Thoracic aorta (tissue), 2 donors: Measurements from ENCODE around the gene MSRB3. TPM values are rescaled to one million over a fixed set of nuclear protein-coding genes. Genes with fewer than 3 reads are reported as not detected.

ENCODE experiments used
- ATAC-seq: fragments of 150-250 bp; one replicate; pipeline ENCODE4 v1.8.0; 2017; ENCODE audit warnings: low read depth; ENCODE audit not compliant: insufficient number of reproducible peaks, low FRiP score
- DNase-seq: peaks from one replicate; pipeline ENCODE4 v3.0.0-alpha.2; 2020; ENCODE audit warnings: low spot score
- H3K27ac ChIP-seq, 2 donors: fragments of 200-600 bp; sonication (generic); 1 replicate in 1 of 2; 2 replicates in 1 of 2; pipeline ENCODE4 v1.5.1; 2016; ENCODE audit warnings: mild to moderate bottlenecking in 2 of 2, moderate library complexity in 2 of 2
- H3K27me3 ChIP-seq: fragments of 200-600 bp; sonication (generic); replicated peaks from 2 replicates; pipeline ENCODE4 v1.6.0; 2016; ENCODE audit warnings: mild to moderate bottlenecking; ENCODE audit not compliant: insufficient read depth
- H3K36me3 ChIP-seq: fragments of 200-600 bp; sonication (generic); one replicate; pipeline ENCODE4 v1.5.1; 2016
- H3K4me1 ChIP-seq, 2 donors: fragments of 200-600 bp; sonication (generic); 1 replicate in 1 of 2; 2 replicates in 1 of 2; pipeline versions ENCODE4 v1.5.1 to v1.6.0; 2016; ENCODE audit warnings: low read depth in 2 of 2, mild to moderate bottlenecking in 1 of 2; ENCODE audit not compliant: control insufficient read depth in 1 of 2
- H3K4me3 ChIP-seq: fragments of 200-600 bp; sonication (generic); 2 replicates; pipeline ENCODE4 v1.5.1; 2016; ENCODE audit warnings: mild to moderate bottlenecking
- H3K9me3 ChIP-seq: fragments of 200-600 bp; sonication (generic); 2 replicates; pipeline ENCODE4 v1.5.1; 2016
- total RNA-seq, 2 donors: library from RNA; depleted of rRNA; stranded (reverse); fragments of >200 nt; gene quantifications; one replicate each; pipeline versions ENCODE4 v1.1.0 to v1.2.3, GENCODE V29; 2016
- TF ChIP-seq, protein P1 (sequence below): fragments of 200-600 bp; sonication (generic); IDR thresholded peaks from one replicate; pipeline ENCODE4 v1.5.1; 2019; ENCODE audit warnings: antibody characterized with exemption

Gene MSRB3
- total RNA-seq, 2 donors from 2014 or later, result 221 to 232 TPM

GRCh38 chr12:65325183-65325582 is 46.7 kb downstream of the MSRB3 start:
- H3K27ac ChIP-seq, result no peak overlapping the region
- no peak for DNase-seq
- H3K9me3 ChIP-seq, result no peaks in the 10 kb centered on the region
- H3K36me3 ChIP-seq, result no peaks in the 10 kb centered on the region
- TF ChIP-seq, protein P1, sequence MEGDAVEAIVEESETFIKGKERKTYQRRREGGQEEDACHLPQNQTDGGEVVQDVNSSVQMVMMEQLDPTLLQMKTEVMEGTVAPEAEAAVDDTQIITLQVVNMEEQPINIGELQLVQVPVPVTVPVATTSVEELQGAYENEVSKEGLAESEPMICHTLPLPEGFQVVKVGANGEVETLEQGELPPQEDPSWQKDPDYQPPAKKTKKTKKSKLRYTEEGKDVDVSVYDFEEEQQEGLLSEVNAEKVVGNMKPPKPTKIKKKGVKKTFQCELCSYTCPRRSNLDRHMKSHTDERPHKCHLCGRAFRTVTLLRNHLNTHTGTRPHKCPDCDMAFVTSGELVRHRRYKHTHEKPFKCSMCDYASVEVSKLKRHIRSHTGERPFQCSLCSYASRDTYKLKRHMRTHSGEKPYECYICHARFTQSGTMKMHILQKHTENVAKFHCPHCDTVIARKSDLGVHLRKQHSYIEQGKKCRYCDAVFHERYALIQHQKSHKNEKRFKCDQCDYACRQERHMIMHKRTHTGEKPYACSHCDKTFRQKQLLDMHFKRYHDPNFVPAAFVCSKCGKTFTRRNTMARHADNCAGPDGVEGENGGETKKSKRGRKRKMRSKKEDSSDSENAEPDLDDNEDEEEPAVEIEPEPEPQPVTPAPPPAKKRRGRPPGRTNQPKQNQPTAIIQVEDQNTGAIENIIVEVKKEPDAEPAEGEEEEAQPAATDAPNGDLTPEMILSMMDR, result no peak
- H3K27me3 ChIP-seq, result no peaks in the 10 kb centered on the region
- peaks cover 15 to 41% of the 10 kb centered on the region in 2 donors for H3K4me1 ChIP-seq
- ATAC-seq, result no peak
- H3K4me3 ChIP-seq, result no peak overlapping the region

- H3K27ac ChIP-seq, result no peak overlapping the region
- peaks cover 6% of the 10 kb centered on the region for H3K36me3 ChIP-seq
- ATAC-seq, result no peak
Observed at GRCh38 chr12:65326616-65327015, 48.1 kb downstream of the MSRB3 start.

GRCh38 chr12:65327207-65328076 is 49.0 kb downstream of the MSRB3 start:
- Histone ChIP-seq H3K4me3 (peak overlapping the region; percentile 7), H3K27ac (peak overlapping the region; percentile 42 to 50)

More at GRCh38 chr12:65326616-65327015, 48.1 kb downstream of the MSRB3 start:
- Histone ChIP-seq H3K9me3 (no peaks in the 10 kb centered on the region), H3K27me3 (no peaks in the 10 kb centered on the region), H3K4me1 (peaks cover 15 to 39% of the 10 kb centered on the region in 2 donors), H3K4me3 (no peak overlapping the region)
- TF ChIP-seq, protein P1, result no peak
- no peak for DNase-seq

GRCh38 chr12:65329721-65330120 is 51.2 kb downstream of the MSRB3 start:
- H3K27me3 ChIP-seq, result no peaks in the 10 kb centered on the region
- H3K4me1 ChIP-seq, result peaks cover 12 to 42% of the 10 kb centered on the region in 2 donors
- DNase-seq (no peak), ATAC-seq (no peak)
- H3K9me3 ChIP-seq, result no peaks in the 10 kb centered on the region
- no peak overlapping the region for H3K27ac ChIP-seq
- H3K36me3 ChIP-seq, result peaks cover 24% of the 10 kb centered on the region
- TF ChIP-seq, protein P1, result no peak
- H3K4me3 ChIP-seq, result no peak overlapping the region

More at GRCh38 chr12:65327207-65328076, 49.0 kb downstream of the MSRB3 start:
- Histone ChIP-seq H3K36me3 (peaks cover 13% of the 10 kb centered on the region), H3K27me3 (no peaks in the 10 kb centered on the region), H3K9me3 (no peaks in the 10 kb centered on the region), H3K4me1 (peaks cover 15 to 39% of the 10 kb centered on the region in 2 donors)
- peak; percentile 45 for ATAC-seq
- TF ChIP-seq, protein P1, result no peak
- DNase-seq, result no peak

DNA sequence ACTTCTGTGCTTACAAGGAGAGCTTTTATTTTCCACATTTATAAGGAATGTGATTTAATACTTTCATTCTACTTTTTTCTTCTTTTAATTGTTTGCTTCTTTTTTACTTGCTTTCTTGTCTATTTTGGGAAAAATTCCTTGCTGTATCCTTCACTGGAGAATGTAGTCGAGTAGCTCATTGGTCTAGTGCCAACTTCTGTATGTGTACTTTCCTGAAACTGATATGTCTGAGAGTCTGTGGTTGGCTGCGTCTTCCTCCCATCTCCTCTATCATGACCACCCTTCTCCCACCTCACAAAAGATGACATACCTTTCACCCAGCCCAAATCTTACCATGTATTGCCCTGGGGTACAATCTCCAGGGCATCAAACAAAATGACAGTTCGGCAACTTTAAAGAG is 51.8 kb downstream of the MSRB3 start:
- Histone ChIP-seq H3K27me3 (no peaks in the 10 kb centered on the region), H3K27ac (no peak overlapping the region), H3K36me3 (peaks cover 24% of the 10 kb centered on the region), H3K4me3 (no peak overlapping the region), H3K9me3 (no peaks in the 10 kb centered on the region), H3K4me1 (peaks cover 12 to 48% of the 10 kb centered on the region in 2 donors)
- TF ChIP-seq, protein P1, result no peak
- ATAC-seq (no peak), DNase-seq (no peak)
